ENCODE data around the gene ASTN2.

ASTN2 gene

GRCh38 chr9:116491219-116491618, 923.6 kb downstream of the ASTN2 start:
- DNase-seq, result no peak

GRCh38 chr9:116490321-116490720, 924.5 kb downstream of the ASTN2 start:
- no peak for DNase-seq

- DNase-seq, result no peak
These were observed 926.5 kb downstream of the ASTN2 start for GRCh38 chr9:116488373-116488772.

- DNase-seq, result no peak
These were observed 930.3 kb downstream of the ASTN2 start for GRCh38 chr9:116484492-116485061.

GRCh38 chr9:116483622-116484491, 931.0 kb downstream of the ASTN2 start:
- no peak for DNase-seq

GRCh38 chr9:116482740-116483139, 932.1 kb downstream of the ASTN2 start:
- no peak for DNase-seq

GRCh38 chr9:116480700-116481099, 934.2 kb downstream of the ASTN2 start:
- DNase-seq, result no peak

- DNase-seq, result no peak
These were observed 934.9 kb downstream of the ASTN2 start for GRCh38 chr9:116479967-116480366.

GRCh38 chr9:116479056-116479544, 935.8 kb downstream of the ASTN2 start:
- DNase-seq, result no peak

- no peak for DNase-seq
These were observed 937.2 kb downstream of the ASTN2 start for GRCh38 chr9:116477584-116478141.

- no peak for DNase-seq
These were observed 937.9 kb downstream of the ASTN2 start for GRCh38 chr9:116476935-116477381.

GRCh38 chr9:116476002-116476401, 938.9 kb downstream of the ASTN2 start:
- DNase-seq, result no peak

- no peak for DNase-seq
These were observed 939.7 kb downstream of the ASTN2 start for GRCh38 chr9:116475201-116475600.

GRCh38 chr9:116471944-116472506, 942.8 kb downstream of the ASTN2 start:
- no peak for DNase-seq

- DNase-seq, result no peak
These were observed 943.6 kb downstream of the ASTN2 start for GRCh38 chr9:116471093-116471906.

GRCh38 chr9:116468793-116469527, 945.9 kb downstream of the ASTN2 start:
- DNase-seq, result no peak

- no peak for DNase-seq
These were observed 946.5 kb downstream of the ASTN2 start for GRCh38 chr9:116468369-116468768.

- no peak for DNase-seq
These were observed 947.0 kb downstream of the ASTN2 start for GRCh38 chr9:116467740-116468351.

- no peak for DNase-seq
These were observed 948.3 kb downstream of the ASTN2 start for GRCh38 chr9:116466271-116467235.

- no peak for DNase-seq
These were observed 949.1 kb downstream of the ASTN2 start for GRCh38 chr9:116465576-116466270.
